GM19463 (cell line): ENCODE measurements around the gene PCDHGA12.
"Not testable (repeated sequence)": the region's sequence is repeated elsewhere in the genome, so short reads cannot be mapped to it uniquely, and the experiment has no call there.

Source experiments
- ATAC-seq: cut with Tn5 transposase; IDR thresholded peaks from one replicate; pipeline ENCODE4 v1.9.1; 2021; ENCODE audit warnings: mild to moderate bottlenecking, moderate library complexity; ENCODE audit not compliant: unreplicated experiment

PCDHGA12 gene

GRCh38 chr5:141407790-141408505, 22.4 kb upstream of the PCDHGA12 start, which contains the start of gene PCDHGB6:
PCDHGB6 (plus strand) TSS chr5:141408021; CDS start chr5:141408203, 182 bp downstream.
- peak; percentile 85 for ATAC-seq

DNA sequence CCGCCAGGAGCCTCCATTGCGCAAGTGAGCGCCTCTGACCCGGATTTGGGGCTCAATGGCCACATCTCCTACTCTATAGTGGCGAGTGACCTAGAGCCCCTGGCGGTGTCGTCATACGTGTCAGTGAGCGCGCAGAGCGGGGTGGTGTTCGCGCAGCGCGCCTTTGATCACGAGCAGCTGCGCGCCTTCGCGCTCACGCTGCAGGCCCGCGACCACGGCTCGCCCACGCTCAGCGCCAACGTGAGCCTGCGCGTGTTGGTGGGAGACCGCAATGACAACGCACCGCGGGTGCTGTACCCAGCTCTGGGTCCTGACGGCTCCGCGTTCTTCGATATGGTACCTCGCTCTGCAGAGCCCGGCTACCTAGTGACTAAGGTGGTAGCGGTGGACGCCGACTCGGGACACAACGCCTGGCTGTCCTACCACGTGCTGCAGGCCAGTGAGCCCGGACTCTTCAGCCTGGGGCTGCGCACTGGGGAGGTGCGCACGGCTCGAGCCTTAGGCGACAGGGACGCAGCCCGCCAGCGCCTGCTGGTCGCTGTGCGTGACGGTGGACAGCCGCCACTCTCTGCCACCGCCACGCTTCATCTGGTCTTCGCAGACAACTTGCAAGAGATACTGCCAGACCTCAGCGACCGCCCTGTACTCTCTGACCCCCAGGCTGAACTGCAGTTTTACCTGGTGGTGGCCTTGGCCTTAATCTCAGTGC, 20.6 kb upstream of the PCDHGA12 start:
- ATAC-seq: no peak

DNA sequence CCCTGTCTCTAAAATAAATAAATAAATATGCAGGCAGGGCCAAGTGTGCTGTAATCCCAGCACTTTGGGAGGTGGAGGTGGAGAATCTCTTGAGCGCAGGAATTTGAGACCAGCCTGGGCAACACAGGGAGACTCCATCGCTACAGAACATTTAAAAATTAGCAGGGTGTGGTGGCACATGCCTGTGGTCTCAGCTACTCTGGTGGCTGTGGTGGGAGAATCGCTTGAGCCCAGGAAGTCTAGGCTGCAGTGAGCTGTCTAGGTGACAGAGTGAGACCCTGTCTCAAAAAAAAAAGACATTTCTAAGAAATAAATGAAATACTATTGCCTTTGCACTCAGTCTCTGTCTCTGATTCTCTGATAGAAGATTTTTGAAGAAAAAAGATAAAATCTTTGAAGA, 18.7 kb upstream of the PCDHGA12 start:
- ATAC-seq: no peak

DNA sequence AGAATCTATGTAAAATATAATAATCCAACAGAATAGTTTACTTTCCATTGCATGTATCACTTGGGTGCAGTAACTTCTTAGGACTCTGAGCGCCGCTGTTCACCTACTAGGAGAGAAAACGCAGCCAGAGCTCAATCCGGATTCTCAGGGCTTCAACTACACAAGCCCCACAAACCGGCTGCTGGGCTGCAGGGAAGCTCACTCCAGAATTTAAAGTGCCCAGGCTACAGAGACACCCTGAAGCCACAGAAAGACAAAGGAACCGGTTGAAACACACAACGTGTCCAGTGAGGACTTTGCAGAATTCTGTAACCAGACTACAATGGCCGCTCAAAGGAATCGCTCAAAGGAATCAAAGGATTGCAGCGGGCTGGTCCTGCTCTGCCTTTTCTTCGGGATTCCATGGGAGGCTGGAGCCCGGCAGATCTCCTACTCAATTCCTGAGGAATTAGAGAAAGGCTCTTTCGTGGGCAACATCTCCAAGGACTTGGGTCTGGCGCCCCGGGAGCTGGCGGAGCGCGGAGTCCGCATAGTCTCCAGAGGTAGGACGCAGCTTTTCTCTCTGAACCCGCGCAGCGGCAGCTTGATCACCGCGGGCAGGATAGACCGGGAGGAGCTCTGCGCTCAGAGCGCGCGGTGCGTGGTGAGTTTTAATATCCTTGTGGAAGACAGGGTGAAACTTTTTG, 17.3 kb upstream of the PCDHGA12 start, which contains the start of gene PCDHGA10:
PCDHGA10 (plus strand) TSS at position 134 of the 686 bp plus-strand sequence; CDS start at position 323, 189 bp downstream.
- peak; percentile 71 for ATAC-seq

GRCh38 chr5:141413540-141414069, 16.7 kb upstream of the PCDHGA12 start:
- no peak for ATAC-seq

DNA sequence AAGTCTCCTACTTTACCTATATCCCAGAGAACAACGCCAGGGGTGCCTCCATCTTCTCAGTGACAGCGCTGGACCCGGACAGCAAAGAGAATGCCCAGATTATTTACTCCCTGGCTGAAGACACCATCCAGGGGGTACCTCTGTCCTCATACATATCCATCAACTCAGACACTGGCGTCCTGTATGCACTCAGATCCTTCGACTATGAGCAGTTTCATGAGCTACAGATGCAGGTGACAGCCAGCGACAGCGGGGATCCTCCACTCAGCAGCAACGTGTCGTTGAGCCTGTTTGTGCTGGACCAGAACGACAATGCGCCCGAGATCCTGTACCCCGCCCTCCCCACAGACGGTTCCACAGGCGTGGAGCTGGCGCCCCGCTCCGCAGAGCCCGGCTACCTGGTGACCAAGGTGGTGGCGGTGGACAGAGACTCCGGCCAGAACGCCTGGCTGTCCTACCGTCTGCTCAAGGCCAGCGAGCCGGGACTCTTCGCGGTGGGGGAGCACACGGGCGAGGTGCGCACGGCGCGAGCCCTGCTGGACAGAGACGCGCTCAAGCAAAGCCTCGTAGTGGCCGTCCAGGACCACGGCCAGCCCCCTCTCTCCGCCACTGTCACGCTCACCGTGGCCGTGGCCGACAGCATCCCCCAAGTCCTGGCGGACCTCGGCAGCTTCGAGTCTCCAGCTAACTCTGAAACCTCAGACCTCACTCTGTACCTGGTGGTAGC, 15.6 kb upstream of the PCDHGA12 start:
- not testable (repeated sequence) for ATAC-seq

DNA sequence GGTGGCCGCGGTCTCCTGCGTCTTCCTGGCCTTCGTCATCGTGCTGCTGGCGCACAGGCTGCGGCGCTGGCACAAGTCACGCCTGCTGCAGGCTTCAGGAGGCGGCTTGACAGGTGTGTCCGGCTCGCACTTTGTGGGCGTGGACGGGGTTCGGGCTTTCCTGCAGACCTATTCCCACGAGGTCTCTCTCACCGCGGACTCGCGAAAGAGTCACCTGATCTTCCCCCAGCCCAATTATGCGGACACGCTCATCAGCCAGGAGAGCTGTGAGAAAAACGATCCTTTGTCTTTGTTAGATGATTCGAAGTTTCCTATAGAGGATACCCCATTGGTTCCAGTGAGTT, 15.1 kb upstream of the PCDHGA12 start:
- ATAC-seq: not testable (repeated sequence)

GRCh38 chr5:141417494-141418172, 12.7 kb upstream of the PCDHGA12 start, which contains the start of gene PCDHGB7:
PCDHGB7 (plus strand) TSS chr5:141417677; CDS start chr5:141417860, 183 bp downstream.
- peak; percentile 67 for ATAC-seq

GRCh38 chr5:141419074-141419880, 11.0 kb upstream of the PCDHGA12 start:
- ATAC-seq: no peak

DNA sequence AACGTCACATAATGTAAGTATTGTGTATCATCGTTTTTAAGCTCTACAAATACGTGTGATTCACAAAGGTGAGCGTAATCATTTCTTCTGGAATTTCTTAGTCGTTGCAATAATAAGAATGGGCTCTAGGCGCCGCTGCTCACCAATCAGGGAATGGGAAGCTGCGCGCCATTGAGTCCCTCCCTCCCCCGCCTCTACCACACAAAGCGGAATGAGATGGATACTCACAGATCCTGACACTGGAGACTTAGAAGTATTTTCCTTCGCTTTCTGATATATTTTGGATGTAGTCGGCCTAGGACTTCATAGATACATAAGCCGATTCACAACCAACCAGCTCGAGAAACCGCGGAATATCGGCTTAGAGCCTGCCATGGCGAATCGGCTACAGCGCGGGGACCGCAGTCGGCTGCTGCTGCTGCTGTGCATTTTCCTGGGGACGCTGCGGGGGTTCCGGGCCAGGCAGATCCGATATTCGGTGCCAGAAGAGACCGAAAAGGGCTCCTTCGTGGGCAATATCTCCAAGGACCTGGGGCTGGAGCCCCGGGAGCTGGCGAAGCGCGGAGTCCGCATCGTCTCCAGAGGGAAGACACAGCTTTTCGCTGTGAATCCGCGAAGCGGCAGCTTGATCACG, 9.3 kb upstream of the PCDHGA12 start, which contains the start of gene PCDHGA11:
PCDHGA11 (plus strand) TSS at position 197 of the 634 bp plus-strand sequence; CDS start at position 374, 177 bp downstream.
- ATAC-seq: peak; percentile 51

DNA sequence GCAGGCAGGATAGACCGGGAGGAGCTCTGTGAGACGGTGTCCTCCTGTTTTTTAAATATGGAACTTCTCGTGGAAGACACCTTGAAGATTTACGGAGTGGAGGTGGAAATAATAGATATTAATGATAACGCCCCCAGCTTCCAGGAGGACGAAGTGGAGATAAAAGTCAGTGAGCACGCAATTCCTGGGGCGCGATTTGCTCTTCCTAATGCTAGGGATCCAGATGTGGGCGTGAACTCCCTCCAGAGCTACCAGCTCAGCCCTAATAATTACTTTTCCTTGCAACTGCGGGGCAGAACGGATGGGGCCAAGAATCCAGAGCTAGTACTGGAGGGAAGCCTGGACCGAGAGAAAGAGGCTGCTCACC, 8.8 kb upstream of the PCDHGA12 start:
- no peak for ATAC-seq

GRCh38 chr5:141422742-141423291, 7.5 kb upstream of the PCDHGA12 start:
- ATAC-seq: no peak

DNA sequence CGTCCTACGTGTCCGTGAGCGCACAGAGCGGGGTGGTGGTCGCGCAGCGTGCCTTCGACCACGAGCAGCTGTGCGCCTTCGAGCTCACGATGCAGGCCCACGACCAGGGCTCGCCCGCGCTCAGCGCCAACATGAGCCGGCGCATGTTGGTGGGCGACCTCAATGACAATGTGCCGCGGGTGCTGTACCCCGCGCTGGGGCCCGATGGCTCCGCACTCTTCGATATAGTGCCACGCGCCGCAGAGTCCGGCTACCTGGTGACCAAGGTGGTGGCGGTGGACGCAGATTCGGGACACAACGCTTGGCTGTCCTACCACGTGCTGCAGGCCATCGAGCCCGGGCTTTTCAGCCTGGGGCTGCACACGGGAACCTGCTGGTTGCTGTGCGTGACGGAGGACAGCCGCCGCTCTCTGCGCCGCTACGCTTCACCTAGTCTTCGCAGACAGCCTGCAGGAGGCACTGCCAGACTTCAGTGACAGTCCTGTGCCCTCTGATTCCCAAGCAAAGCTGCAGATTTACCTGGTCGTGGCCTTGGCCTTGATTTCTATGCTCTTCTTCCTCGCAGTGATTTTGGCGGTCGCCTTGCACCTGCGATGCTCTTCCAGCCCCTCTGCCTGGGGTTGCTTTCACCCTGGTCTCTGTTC, 2.4 kb upstream of the PCDHGA12 start:
- no peak for ATAC-seq

DNA sequence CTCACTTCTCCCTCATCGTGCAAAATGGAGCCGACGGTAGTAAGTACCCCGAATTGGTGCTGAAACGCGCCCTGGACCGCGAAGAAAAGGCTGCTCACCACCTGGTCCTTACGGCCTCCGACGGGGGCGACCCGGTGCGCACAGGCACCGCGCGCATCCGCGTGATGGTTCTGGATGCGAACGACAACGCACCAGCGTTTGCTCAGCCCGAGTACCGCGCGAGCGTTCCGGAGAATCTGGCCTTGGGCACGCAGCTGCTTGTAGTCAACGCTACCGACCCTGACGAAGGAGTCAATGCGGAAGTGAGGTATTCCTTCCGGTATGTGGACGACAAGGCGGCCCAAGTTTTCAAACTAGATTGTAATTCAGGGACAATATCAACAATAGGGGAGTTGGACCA, 979 bp downstream of the PCDHGA12 start:
- ATAC-seq: peak; percentile 43

DNA sequence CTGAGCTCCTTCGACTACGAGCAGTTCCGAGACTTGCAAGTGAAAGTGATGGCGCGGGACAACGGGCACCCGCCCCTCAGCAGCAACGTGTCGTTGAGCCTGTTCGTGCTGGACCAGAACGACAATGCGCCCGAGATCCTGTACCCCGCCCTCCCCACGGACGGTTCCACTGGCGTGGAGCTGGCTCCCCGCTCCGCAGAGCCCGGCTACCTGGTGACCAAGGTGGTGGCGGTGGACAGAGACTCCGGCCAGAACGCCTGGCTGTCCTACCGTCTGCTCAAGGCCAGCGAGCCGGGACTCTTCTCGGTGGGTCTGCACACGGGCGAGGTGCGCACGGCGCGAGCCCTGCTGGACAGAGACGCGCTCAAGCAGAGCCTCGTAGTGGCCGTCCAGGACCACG, 2.0 kb downstream of the PCDHGA12 start:
- ATAC-seq: not testable (repeated sequence)

DNA sequence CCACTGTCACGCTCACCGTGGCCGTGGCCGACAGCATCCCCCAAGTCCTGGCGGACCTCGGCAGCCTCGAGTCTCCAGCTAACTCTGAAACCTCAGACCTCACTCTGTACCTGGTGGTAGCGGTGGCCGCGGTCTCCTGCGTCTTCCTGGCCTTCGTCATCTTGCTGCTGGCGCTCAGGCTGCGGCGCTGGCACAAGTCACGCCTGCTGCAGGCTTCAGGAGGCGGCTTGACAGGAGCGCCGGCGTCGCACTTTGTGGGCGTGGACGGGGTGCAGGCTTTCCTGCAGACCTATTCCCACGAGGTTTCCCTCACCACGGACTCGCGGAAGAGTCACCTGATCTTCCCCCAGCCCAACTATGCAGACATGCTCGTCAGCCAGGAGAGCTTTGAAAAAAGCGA, 2.4 kb downstream of the PCDHGA12 start:
- not testable (repeated sequence) for ATAC-seq

DNA sequence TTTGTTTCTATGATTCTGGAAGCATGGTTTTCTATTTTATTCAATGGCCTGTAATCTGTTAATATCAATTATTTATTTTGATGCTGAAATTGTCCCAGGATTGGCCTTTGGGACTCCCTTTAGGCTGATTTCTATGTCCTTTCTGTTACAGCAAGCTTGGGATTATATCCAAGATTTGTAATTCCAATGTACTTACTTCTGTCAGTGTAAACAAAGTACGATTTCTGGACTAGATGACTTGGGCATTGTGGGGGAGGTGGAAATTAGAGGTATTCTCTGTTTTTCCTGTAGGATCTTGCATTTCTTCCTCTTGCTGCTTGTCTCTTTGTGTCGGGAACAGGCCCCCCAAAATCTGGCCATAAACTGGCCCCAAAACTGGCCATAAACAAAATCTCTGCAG, 3.7 kb downstream of the PCDHGA12 start:
- ATAC-seq: no peak

DNA sequence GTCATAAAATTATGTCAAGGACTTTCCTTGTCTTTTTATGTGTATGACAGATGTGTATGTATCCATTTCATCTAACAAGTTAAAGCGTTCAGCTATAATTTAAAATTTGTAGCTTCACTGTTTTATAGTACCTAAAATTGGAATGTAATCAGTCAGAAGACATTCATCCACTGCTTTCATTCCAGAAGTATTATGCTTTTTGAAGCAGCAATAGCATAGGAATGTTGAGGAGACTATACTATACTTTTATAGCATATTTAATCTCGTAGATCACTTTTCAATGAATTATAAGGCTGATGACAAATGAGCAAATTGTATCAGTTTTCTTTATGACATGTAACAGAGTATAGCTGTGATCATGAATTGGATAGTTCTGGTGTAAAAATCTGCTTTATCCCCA, 6.9 kb downstream of the PCDHGA12 start:
- ATAC-seq: no peak
